ENCODE data around the gene PABPN1.
"Not testable (repeated sequence)": the region's sequence is repeated elsewhere in the genome, so short reads cannot be mapped to it uniquely, and the experiment has no call there.

The PABPN1 gene

GRCh38 chr14:23301969-23302289 lies 19.3 kb upstream of the PABPN1 start:
- DNase-seq: no peak

DNA sequence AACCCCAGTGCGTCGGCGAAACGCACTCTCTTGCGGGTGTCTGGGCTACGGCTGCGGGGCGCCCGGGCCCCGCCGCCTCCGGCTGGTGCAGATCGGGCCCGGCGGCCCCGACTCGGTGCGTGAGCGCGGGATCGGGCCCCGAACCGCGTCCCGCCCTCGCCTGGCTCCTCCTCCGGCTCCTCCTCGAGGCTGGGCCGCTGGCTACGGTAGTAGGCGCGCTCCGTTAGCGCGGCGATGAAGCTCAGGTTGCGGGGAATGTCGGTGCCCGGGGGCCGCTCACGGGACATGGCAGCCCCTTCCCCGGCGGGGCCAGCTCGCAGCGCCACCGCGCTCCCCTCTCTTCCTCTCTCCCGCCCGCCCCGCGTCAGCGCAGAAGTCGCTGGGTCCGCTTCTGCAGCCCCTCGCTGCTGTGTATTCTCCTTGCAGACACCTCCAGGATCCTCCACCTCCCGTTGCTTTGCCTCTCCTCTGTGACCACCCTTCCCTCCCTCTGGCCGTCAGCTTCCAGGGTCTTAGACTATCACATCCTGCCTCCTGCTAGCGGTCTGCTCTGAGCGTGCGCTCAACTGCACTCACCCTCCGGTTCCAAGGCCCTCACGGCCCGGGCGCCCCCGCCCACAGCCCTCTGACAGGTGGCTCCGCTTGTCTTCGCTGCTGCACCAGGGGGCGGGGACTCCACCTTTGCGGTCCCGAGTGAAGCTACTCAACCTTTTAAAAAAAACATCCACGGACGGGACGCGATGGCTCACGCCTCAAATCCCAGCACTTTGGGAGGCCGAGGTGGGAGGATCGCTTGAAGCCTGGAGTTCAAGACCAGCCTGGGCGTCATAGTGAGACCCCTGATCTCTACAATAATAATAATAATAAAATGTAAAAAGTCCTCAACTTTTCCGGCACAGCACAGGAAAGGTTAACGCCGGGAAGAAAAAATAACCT lies 18.7 kb upstream of the PABPN1 start, which contains the start of gene PPP1R3E:
TSS of gene PPP1R3E (minus strand) at position 570 of the 936 bp plus-strand sequence. CDS start at position 287, 283 bp downstream.
- peak; percentile 87 for DNase-seq

DNA sequence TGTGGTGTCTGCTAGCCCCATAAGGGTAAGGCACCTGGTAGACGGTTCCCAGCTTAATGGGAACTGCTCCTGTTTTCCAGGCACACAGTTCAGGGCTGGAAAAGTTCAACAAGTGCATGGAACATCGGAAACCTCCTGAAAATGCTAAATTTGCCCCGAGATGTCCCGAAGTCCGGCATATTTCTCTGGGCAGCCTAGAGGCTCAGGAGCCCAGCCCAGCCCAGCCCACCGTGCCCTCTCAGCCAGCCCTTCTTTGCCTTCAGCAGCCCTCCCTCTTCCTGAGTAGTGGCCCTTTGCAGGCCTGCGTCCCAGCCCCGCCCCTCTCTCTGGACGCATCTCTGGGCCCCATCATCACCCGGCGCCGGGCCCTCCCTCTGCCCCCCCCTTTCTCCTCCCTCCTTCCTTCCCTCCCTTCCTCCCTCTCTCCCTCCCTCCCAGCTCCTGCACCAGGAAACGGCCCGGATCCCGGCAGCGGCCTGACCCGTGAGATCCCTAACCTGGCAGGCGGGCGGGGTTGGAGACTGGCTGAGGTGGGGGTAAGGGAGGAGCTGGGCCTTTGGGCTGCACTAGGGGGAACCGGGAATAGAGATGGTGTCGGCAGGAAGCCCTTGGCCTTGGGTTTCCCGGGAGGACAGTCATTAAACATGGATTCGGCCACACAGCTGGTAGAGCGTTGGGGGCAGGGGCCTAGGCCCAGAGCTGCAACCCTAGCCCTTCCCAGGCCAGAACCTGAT lies 14.7 kb upstream of the PABPN1 start, which contains the start of gene BCL2L2:
TSS of gene BCL2L2 (plus strand) at position 422 of the 734 bp plus-strand sequence. CDS start 935 bp downstream, outside the sequence.
- peak; percentile 87 for DNase-seq

GRCh38 chr14:23307146-23307530 lies 14.1 kb upstream of the PABPN1 start:
- DNase-seq: no peak

GRCh38 chr14:23307687-23308644 lies 13.3 kb upstream of the PABPN1 start:
- DNase-seq: no peak

DNA sequence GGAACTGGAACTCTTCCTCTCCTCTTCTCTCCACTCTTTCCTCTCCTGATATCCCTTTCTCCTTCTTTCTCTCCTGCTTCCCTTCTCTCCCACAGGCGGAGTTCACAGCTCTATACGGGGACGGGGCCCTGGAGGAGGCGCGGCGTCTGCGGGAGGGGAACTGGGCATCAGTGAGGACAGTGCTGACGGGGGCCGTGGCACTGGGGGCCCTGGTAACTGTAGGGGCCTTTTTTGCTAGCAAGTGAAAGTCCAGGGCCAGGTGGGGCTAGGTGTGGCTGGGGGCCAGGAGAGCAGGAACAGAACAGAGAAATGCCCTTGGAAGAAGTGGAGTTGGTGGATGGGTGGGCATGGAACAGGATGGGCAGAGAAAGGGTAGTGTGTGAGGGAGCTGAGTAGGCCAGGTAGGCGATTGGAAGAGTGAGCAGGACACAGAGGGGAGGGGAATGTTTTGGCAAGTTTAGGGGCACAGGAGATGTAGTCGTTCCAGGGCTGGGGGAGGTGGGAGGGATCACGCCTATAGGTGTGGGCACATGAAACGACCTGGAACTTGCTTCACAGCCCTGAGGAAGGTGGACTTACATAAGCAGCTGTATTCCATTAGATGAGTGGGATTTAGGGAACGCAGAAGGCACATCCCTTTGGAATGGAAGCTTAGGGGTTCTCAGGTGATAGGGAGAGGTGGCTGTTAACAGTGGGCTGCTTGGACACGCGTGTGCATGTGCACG lies 12.4 kb upstream of the PABPN1 start:
- DNase-seq: no peak

DNA sequence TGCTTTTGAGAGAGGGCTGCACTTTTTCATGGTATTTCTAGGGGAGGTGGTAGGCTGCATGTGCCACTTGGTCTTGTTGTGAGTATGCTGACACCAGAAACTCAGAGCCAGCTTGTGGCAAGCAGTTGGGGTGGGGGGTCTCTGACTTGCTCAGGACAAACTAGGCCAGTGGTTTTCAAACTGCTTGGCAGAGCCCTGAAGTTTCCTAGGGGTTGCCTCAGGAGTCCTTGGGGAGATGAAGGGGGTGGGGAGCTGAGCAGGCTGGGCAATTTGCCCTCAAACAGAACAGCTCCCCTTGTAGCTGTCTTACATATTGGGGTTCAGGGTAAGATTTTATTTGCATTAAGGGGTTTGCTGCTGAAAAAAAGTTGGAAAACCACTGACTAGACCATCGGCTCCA lies 10.7 kb upstream of the PABPN1 start:
- DNase-seq: no peak

DNA sequence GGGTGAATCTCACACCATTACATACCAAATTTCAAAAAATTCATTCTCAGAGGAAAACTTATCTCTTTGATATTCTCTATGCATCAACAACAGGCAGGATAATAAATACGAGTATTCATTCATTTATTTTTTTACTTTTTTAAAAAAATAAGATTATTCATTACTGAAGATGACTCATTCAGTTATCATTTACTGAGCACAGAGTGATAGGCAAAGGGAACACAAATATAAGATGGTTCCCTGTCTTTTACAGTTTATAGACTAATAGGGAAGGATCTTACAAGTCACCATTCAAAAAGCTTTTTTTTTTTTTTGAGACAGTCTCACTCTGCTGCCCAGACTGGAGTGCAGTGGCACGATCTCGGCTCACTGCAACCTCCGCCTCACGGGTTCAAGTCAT lies 5.0 kb upstream of the PABPN1 start:
- no peak for DNase-seq

DNA sequence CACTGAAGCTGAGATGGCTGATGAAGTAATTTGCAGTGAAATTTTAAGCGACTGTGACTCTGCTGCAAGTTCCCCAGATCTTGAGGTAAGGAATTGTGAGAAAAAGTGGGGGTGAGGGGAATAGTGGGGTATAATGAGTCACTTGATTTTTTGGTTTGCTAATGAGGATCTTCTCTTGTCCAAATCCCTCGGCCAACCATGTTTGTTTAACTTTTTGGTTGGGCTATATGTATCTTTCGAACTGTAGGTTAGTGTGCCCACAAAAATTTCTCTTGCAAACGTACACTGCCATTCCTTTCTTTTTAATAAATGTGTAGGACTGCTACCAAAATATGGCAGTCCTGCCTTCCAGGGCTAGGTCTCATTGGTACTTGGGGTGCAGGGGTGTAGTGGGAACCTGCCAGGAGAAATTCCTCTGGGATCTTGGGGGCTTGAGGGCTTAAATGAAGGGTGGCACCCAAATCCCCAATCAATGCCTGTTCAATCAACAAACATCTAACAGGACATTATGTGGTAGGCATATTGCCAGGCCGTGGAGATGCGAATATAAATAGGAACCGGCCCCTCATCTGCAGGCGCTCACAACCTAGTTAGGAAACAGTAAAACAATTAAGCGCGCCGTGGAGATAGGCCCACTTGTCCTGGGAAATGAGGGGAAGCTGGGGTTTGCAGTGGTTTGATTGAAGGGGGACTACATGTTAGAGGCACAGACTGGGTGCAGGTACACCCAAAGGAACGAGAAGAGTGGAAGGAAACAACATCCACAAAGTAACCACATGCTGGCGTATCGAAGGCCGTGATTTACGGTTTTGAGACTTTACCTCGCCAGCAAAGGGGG lies 1.3 kb upstream of the PABPN1 start:
- DNase-seq: no peak

DNA sequence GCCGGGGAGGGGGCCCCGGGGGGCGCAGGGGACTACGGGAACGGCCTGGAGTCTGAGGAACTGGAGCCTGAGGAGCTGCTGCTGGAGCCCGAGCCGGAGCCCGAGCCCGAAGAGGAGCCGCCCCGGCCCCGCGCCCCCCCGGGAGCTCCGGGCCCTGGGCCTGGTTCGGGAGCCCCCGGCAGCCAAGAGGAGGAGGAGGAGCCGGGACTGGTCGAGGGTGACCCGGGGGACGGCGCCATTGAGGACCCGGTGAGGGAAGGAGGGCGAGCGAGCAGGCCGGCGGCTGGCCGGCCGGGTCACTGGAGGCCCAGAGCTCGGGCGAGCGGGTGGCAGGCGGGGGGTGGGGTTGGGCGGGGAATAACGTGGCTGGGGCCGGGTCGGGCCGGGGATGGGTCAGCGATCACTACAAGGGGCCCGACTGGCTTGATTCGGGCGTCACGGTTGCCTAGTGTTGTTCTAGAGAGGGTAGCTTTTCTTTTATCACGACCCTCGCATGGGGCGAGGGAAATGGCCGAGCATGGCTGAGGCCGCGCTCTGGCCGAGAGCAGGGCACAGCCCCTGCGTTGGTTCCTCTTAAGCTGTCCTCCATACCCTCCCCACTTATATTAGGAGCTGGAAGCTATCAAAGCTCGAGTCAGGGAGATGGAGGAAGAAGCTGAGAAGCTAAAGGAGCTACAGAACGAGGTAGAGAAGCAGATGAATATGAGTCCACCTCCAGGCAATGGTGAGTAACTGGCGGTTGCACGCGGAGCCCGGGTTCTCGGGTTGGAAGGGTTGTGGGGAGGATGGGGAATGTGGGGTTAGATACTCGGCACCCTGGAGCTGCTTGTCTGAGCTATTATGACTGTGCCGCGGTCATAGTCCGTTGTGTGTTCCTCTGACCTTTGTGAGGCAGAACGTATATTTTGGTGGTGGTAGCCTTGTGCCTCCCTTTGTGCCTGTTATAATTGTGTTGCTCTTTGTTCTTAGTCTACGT lies 603 bp downstream of the PABPN1 start:
- DNase-seq: peak; percentile 62

DNA sequence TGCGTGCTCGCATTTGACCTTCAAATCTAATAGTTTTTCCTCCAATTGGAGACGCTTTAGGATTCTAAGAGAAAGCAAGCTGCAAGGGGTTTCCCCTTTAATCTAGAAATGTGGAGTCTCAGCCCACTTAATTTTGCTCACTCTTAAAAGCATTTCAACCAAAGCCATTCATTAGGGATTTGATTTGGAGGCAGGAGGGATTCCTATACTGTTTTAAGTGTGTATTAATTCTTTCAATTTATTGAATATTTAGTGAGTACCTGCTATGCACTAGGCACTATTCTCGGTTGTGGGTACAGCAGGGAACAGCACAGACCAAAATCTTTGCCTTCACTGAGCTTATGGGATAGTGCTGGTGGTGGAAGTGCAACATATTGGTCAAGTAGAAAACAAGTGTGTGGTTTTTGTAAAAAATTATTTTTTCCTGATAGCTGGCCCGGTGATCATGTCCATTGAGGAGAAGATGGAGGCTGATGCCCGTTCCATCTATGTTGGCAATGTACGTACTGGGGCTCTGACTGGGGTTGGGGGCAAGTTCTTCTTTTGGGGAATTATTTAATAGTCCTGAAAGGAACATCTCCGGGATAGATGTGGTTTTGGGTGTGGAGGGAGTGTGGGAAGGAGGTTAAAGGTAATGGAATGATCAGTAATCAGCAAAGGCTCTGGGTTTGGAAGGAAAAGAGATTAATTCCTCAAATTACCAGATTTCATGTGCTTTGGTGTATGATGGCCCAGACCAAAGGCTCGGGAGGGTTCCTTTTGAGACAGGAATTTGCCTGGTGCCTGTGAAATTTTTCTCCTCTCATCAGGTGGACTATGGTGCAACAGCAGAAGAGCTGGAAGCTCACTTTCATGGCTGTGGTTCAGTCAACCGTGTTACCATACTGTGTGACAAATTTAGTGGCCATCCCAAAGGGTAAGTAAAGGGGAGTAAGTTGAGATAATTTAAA lies 1.6 kb downstream of the PABPN1 start:
- no peak for DNase-seq

DNA sequence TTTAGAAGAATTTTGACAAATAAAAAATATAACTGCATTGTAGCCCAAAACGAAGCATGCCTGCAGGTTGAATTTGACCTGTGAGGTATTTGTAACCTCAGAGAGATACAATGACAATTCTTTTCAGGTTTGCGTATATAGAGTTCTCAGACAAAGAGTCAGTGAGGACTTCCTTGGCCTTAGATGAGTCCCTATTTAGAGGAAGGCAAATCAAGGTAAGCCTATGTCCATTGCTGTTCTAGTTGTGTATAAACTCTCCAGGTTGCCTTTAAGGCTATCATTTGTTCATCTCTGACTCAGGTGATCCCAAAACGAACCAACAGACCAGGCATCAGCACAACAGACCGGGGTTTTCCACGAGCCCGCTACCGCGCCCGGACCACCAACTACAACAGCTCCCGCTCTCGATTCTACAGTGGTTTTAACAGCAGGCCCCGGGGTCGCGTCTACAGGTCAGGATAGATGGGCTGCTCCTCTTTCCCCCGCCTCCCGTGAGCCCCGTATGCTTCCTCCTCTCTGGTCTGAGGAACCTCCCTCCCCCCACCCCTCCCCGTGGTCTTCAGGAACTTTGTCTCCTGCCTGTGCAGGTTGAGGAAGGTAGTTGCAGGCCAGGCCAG lies 2.7 kb downstream of the PABPN1 start:
- DNase-seq: no peak

DNA sequence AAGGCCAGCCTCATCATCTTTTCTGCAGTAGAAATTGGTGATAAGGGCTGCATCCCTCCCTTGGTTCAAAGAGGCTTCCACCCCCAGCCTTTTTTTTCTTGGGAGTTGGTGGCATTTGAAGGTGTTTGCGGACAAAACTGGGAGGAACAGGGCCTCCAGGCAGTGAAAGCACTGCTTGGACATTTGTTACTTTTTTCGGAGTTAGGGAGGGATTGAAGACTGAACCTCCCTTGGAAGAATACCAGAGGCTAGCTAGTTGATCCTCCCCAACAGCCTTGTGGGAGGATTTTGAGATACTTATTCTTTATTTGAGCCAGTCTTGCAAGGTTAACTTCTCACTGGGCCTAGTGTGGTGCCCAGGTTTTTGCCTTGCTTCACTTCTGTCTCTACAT lies 3.2 kb downstream of the PABPN1 start:
- no peak for DNase-seq

- DNase-seq: no peak
These were observed 3.7 kb downstream of the PABPN1 start for GRCh38 chr14:23324993-23325392.

GRCh38 chr14:23325746-23326145 lies 4.5 kb downstream of the PABPN1 start:
- not testable (repeated sequence) for DNase-seq

DNA sequence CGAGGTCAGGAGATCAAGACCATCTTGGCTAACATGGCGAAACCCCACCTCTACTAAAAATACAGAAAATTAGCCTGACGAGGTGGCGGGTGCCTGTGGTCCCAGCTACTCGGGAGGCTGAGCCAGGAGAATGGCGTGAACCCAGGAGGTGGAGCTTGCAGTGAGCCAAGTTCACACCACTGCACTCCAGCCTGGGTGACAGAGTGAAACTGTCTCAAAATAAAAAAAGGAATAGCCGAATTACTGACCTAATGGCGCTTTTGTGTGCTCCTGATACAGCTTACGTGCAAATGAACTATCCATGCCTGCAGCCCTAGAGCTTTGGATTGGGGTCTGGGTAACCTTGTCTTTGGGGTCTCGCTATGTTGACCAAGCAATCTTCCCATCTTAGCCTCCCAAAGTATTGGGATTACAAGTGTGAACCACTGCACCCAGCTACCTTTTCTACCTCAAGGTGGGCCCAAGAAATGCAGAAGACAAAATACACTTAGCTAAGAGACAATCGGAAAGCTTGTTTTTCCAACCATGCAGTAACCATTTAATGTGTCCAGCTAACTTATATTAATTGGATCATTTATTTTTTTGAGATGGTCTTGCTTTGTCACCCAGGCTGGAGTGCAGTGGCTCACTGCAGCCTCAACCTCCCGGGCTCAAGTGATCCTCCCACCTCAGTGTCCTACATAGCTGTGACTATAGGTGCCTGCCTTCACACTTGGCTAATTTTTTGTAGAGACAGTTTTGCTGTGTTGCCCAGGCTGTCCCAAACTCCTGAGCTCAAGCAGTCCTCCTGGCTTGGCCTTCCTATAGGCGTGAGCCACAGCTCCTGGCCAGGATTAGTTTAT lies 5.5 kb downstream of the PABPN1 start:
- no peak for DNase-seq
